Epithelial cell of proximal tubule (primary cell): ENCODE data around the gene EVA1B. TPM values are rescaled to one million over a fixed set of nuclear protein-coding genes. Genes with fewer than 3 reads are reported as not detected.

Experiments
- DNase-seq: peaks from one replicate; pipeline ENCODE4 v3.0.0-alpha.2; 2011; ENCODE audit warnings: low read depth
- H3K4me3 ChIP-seq: 2 replicates; pipeline ENCODE4 v1.5.1; 2011; ENCODE audit warnings: low read depth, mild to moderate bottlenecking, low read length
- CTCF ChIP-seq: conservative IDR thresholded peaks from 2 replicates; pipeline ENCODE4 v1.5.1; 2012; ENCODE audit warnings: low read depth, mild to moderate bottlenecking, low read length
- total RNA-seq: library from RNA; depleted of rRNA; stranded (reverse); fragments of >200 nt; gene quantifications from 2 replicates; pipeline ENCODE4 v1.2.3, GENCODE V29; 2015

Gene EVA1B
- total RNA-seq, 1 donor from 2014 or later, result 259 TPM

DNA sequence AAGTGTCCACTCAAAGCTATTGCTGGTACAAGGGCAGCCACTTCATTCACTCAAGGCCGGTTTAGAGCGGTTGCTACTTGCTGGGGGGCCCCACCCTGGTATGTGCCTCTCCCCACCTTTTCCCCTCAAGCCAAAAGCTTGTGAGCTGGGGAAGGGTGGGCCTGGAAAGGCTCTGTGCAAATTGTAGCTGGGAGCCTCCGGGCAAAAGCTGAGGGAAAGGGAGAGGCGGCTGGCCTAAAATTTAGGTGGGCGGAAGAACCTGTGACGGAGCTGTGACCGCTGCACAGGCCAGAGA is 17.6 kb downstream of the EVA1B start:
- no peak for DNase-seq

DNA sequence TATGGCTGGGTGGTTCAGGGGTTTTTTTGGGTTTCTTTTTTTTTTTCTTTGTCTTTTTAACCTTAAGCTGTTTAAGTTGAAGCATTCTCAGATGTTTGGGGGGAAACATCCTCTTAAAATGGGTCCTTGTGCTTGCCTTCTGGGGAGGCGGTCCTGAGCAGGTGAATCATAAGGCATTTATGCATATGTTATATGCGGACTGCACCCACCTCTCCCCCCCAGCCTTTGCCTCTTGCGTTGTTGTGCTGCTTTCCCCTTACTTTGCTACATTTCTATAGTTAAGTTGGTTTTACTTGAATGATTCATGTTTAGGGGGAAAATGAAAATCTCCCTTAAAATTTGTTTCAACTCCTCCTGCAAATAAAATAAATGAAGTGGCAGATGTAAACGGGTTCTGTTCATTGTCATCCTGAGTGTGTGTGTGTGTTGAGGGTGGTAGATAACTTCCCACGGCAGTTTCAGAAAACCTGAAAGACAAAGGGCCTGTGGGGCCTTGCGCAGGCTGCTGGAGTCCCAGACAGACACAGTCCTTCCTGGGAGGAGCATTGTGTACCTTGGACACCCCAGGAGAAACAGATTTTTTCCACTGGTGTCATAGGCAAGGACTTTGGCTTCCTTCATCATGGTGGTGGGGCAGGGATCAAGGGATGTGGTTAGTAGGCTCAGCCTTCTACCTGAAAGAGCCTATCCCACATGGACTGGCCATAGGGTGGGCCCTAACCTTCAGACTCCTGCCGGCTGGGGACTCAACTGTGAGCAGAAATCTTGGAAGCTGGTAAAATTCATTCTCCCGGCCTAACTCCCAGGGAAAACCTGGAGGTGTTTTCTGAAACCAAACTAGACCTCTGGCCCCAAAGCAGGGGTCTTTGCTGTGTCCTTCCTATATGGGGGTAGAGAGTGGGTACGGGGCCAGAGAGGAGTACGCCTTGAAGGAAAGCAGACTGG is 18.2 kb downstream of the EVA1B start:
- TF ChIP-seq CTCF, result no peak
- no peak for DNase-seq
- no peak overlapping the region for H3K4me3 ChIP-seq

More for the DNA sequence above, 17.6 kb downstream of the EVA1B start:
- peak overlapping the region; percentile 61 for H3K4me3 ChIP-seq
- TF ChIP-seq CTCF, result no peak

- DNase-seq, result no peak
- no peak overlapping the region for H3K4me3 ChIP-seq
- no peak for TF ChIP-seq CTCF
Observed at GRCh38 chr1:36304521-36304920, 18.9 kb downstream of the EVA1B start.

DNA sequence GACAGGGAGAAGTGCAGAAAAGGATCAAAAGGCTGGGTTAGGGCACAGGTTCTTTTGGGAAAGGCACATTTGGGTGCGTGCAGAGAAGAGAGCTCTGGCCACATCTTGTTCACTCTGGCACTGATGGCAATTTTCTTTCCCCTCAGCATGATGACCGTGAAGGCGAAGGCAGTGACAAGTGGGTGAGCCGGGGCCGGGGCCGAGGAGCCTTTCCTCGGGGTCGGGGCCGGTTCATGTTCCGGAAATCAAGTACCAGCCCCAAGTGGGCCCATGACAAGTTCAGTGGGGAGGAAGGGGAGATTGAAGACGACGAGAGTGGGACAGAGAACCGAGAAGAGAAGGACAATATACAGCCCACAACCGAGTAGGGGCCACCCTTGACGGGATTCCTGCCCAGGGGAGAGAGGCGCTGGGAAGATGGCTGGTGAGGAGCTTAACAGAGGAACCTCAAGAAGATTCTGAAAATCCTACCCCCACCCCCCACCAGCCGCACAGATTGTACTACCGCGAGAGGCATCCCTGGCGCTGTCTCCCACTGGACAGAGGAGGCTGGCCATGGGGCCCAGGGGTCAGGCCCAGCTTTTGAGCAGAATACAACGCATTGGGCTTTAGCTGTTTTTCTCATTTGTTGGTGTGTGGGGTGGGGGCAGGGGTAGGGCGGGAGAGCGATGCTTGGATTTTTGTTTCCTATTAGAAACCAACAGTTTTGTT is 19.6 kb downstream of the EVA1B start:
- DNase-seq, result no peak
- TF ChIP-seq CTCF, result no peak
- no peak overlapping the region for H3K4me3 ChIP-seq

DNA sequence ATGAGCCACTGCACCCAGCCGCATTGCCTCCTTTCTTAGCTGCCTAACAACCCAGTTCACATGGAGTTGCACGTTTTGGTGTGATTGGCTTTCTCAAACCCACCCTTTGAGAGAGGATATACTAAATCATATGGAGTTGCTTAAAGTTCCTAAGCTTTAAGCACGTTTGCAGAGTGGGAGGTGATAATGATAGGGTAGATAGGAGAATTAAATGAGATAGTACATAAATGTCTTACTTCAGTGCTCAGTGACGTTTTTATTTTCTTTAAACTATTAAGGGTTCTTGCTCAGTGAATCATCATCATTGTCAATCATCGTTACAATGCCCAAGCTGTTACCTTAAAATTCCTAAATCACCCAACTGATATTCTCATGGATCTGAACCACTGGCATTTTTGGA is 20.2 kb downstream of the EVA1B start:
- TF ChIP-seq CTCF, result no peak
- DNase-seq, result no peak
- H3K4me3 ChIP-seq, result no peak overlapping the region

DNA sequence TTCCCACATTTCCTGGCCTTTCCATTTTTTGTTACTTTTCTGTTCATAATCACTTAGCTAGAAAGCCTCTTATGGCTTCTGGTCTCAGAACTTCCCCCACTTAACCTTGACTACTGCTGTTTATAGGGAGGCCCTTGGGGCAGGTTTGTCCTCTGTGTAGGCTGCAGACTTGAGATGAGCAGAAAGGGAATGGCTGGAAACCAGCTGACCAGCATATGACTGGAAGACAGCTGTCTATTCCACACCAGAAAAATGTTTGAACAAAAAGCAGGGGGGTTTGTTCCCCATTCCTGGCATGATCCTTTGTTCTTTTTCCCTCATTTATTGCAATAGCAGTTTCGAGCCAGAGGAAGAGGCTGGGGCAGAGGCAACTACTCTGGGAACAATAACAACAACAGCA is 22.2 kb downstream of the EVA1B start:
- no peak overlapping the region for H3K4me3 ChIP-seq
- TF ChIP-seq CTCF, result no peak
- DNase-seq, result no peak

DNA sequence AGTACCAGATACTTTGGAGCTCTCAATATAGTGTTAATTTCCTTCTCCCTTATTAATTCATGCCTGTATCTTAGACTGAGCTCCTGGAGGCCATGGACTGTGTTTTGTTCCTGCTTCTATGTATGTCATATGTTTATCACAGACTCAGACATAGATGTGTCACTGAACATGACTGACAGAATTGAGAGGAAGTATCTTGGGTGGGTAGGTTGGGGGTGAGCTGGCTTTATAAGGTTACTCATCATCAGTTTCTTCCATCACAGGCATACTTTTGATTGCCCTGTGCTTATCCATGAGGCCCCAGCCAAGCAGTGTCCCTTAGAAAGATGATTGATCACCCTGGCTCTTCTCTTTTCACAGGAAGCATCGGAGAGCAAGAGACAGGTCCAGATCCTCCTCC is 22.9 kb downstream of the EVA1B start:
- no peak for DNase-seq
- no peak overlapping the region for H3K4me3 ChIP-seq
- TF ChIP-seq CTCF, result no peak
